ENCODE results near the gene ATXN7L2. TPM values are rescaled to one million over a fixed set of nuclear protein-coding genes. Genes with fewer than 3 reads are reported as not detected.

ATXN7L2 gene
- total and polyA plus RNA-seq, 2 of the 8 experiments (the other 6 are each of a cell fraction or from before 2014, with no cell fraction given) = 8.1 to 9.3 TPM

DNA sequence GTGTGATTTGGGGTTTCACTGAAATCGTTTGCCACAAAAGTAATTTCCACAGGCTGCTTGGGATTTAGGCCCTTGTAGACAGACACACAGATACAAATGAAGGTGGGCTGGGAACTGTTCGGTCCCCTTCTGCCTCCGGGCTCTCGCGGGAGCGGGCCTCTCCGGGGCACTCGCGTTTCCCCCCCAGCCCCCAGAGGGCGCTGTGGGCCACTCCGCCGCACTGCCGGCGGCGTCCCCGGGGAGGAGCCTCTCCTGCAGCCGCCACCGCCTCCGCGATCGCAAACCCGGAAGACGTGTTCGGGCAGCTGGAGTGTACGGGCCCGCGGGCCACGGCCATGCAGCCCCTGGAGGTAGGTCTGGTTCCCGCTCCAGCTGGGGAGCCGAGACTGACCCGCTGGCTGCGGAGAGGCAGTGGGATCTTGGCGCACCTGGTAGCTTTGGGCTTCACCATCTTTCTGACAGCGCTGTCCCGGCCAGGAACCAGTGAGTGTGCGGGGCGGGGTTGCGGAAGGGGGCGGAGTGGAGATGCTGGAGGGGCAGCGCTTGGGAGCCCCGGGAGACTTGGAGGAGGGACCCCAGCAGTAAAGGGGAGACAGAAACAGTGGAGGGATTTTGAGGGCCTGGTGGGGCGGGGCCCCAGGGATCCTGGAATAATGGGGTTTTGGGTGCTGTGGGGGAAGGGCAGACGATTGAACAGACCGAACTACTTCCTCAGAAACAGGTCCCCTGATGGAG, 10.3 kb downstream of the ATXN7L2 start, which contains the start of gene CYB561D1 (continued):
- peak; percentile 61 to 97; a peak in 3 of 4 replicates for TF ChIP-seq SIN3A (conservative IDR thresholded peaks at IDR 0.05 in 1 of 2, IDR thresholded peaks at IDR 0.05 in 1 of 2; ENCODE audit: low read depth in 1 of 2, low read length in 2 of 2)
- no peak for TF ChIP-seq GABPA (IDR thresholded peaks at IDR 0.05; ENCODE audit: borderline replicate concordance, insufficient read depth, low read length)
- TF ChIP-seq HDAC6 (IDR thresholded peaks at IDR 0.05; ENCODE audit: low read depth, low read length) = no peak
- no peak for TF ChIP-seq CEBPB (IDR thresholded peaks at IDR 0.05; ENCODE audit: low read depth, low read length)
- TF ChIP-seq RBBP5 (IDR thresholded peaks at IDR 0.05; ENCODE audit: borderline replicate concordance, low read depth, low read length) = peak; percentile 70; the same call in 1 of the 2 replicates
- peak; percentile 55; the same call in 1 of the 2 replicates for TF ChIP-seq TBP (IDR thresholded peaks at IDR 0.05; ENCODE audit: low read depth, low read length)
- TF ChIP-seq SIX5 (IDR thresholded peaks at IDR 0.05; ENCODE audit: low read depth, low read length) = no peak
- TF ChIP-seq TAF7 (optimal IDR thresholded peaks at IDR 0.05; ENCODE audit: borderline replicate concordance, low read depth, low read length) = peak; percentile 20
- TF ChIP-seq TCF12 (IDR thresholded peaks at IDR 0.05; ENCODE audit: low read depth, low read length) = no peak
- no peak; the same call in 1 of the 2 replicates for TF ChIP-seq KDM1A (IDR thresholded peaks at IDR 0.05; ENCODE audit: borderline replicate concordance, low read length)
- TF ChIP-seq SUZ12 (IDR thresholded peaks at IDR 0.05; ENCODE audit: low read length) = no peak
- peak; percentile 43 to 52; a peak in 3 of 4 replicates for TF ChIP-seq RAD21 (IDR thresholded peaks at IDR 0.05 in 1 of 2, conservative IDR thresholded peaks at IDR 0.05 in 1 of 2; ENCODE audit: low read depth in 2 of 2, low read length in 2 of 2)
- no peak for TF ChIP-seq PHF8 (conservative IDR thresholded peaks at IDR 0.05; ENCODE audit: low read depth, low read length)
- TF ChIP-seq YY1 (IDR thresholded peaks at IDR 0.05; ENCODE audit: low read depth, low read length) = no peak; the same call in none of the 2 replicates
- TF ChIP-seq SP2 (IDR thresholded peaks at IDR 0.05; ENCODE audit: low read length) = 0 out of 2 replicates have a peak, but pooled peaks have one; percentile 2
- TF ChIP-seq, protein P1, sequence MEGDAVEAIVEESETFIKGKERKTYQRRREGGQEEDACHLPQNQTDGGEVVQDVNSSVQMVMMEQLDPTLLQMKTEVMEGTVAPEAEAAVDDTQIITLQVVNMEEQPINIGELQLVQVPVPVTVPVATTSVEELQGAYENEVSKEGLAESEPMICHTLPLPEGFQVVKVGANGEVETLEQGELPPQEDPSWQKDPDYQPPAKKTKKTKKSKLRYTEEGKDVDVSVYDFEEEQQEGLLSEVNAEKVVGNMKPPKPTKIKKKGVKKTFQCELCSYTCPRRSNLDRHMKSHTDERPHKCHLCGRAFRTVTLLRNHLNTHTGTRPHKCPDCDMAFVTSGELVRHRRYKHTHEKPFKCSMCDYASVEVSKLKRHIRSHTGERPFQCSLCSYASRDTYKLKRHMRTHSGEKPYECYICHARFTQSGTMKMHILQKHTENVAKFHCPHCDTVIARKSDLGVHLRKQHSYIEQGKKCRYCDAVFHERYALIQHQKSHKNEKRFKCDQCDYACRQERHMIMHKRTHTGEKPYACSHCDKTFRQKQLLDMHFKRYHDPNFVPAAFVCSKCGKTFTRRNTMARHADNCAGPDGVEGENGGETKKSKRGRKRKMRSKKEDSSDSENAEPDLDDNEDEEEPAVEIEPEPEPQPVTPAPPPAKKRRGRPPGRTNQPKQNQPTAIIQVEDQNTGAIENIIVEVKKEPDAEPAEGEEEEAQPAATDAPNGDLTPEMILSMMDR (IDR thresholded peaks at IDR 0.05; ENCODE audit: control extremely low read depth in 1 of 3, insufficient read depth in 1 of 3, low read depth in 1 of 3, low read length in 3 of 3) = peak; percentile 76 to 91 (median 81)
